ENCODE measurements around the gene JADE1.

DNA sequence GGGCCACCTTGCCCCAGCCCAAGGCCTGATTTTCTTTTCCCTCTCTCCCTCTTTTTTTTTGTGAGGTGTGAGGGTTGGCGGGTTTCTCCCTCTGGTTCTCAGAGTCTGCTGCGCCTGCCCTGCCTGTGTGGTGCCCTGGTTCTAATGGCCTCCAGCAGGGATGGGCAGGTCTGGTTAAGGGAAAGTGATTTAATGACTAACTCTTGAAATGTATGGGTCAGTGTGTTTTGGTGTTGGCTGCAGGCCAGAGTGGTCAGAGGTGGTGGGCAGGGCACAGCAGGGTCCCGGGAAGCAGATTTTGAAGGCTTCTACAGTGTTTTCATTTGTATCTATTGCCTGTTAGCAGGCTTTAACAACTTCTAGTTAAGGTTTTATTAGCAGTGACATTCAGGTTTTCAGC is 39.0 kb downstream of the JADE1 start:
- TF ChIP-seq POLR2A (IDR thresholded peaks at IDR 0.05): no peak
- TF ChIP-seq, protein P1, sequence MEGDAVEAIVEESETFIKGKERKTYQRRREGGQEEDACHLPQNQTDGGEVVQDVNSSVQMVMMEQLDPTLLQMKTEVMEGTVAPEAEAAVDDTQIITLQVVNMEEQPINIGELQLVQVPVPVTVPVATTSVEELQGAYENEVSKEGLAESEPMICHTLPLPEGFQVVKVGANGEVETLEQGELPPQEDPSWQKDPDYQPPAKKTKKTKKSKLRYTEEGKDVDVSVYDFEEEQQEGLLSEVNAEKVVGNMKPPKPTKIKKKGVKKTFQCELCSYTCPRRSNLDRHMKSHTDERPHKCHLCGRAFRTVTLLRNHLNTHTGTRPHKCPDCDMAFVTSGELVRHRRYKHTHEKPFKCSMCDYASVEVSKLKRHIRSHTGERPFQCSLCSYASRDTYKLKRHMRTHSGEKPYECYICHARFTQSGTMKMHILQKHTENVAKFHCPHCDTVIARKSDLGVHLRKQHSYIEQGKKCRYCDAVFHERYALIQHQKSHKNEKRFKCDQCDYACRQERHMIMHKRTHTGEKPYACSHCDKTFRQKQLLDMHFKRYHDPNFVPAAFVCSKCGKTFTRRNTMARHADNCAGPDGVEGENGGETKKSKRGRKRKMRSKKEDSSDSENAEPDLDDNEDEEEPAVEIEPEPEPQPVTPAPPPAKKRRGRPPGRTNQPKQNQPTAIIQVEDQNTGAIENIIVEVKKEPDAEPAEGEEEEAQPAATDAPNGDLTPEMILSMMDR (IDR thresholded peaks at IDR 0.05): no peak
